GM23248 (cell line): ENCODE results near the gene RTEL1.
"Not testable (repeated sequence)": the region's sequence is repeated elsewhere in the genome, so short reads cannot be mapped to it uniquely, and the experiment has no call there.

Experiments
- EZH2 ChIP-seq: fragments of 200-600 bp; sonication (generic); IDR thresholded peaks from 2 replicates; pipeline ENCODE4 v1.6.1; 2018; ENCODE audit warnings: antibody characterized with exemption, mild to moderate bottlenecking; ENCODE audit not compliant: insufficient read depth, poor library complexity, severe bottlenecking
- EZH2phosphoT487 ChIP-seq: fragments of 200-600 bp; sonication (generic); IDR thresholded peaks from 2 replicates; pipeline ENCODE4 v1.6.1; 2018; ENCODE audit warnings: antibody characterized with exemption, moderate library complexity, mild to moderate bottlenecking, low read depth; ENCODE audit not compliant: insufficient read depth

DNA sequence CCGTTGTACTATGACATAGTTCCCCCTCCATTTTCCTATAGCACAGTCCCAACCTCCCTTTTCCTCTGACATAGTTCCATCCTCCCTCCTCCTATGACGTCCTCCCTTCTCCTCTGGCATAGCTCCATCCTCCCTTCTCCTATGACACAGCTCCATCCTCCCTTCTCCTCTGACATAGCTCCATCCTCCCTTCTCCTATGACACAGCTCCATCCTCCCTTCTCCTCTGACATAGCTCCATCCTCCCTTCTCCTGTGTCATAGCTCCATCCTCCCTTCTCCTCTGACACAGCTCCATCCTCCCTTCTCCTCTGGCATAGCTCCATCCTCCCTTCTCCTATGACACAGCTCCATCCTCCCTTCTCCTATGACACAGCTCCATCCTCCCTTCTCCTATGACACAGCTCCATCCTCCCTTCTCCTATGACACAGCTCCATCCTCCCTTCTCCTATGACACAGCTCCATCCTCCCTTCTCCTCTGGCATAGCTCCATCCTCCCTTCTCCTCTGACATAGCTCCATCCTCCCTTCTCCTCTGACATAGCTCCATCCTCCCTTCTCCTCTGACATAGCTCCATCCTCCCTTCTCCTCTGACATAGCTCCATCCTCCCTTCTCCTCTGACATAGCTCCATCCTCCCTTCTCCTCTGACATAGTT lies 65.0 kb downstream of the RTEL1 start:
- not testable (repeated sequence) for TF ChIP-seq EZH2, EZH2phosphoT487
